Neural cell (in vitro differentiated cells): ENCODE measurements around the gene CLEC20A. TPM values are rescaled to one million over a fixed set of nuclear protein-coding genes. Genes with fewer than 3 reads are reported as not detected.

Source experiments
- H2AFZ ChIP-seq: fragments of 200-600, 300-800 bp; sonication (generic), shearing (Covaris generic); 2 replicates; pipeline ENCODE4 v1.6.0; 2014; ENCODE audit warnings: low read depth, mild to moderate bottlenecking, antibody characterized with exemption, low read length, moderate library complexity
- H3F3A ChIP-seq: fragments of 200-600 bp; shearing (Covaris generic); 2 replicates; pipeline ENCODE4 v1.6.1; 2016; ENCODE audit warnings: mild to moderate bottlenecking, moderate library complexity, mixed read lengths, antibody characterized with exemption, low read length; ENCODE audit not compliant: insufficient read depth, poor library complexity, severe bottlenecking
- H3K27ac ChIP-seq: fragments of 200-600, 300-800 bp; sonication (generic), shearing (Covaris generic); 2 replicates; pipeline ENCODE4 v1.5.1; 2014; ENCODE audit warnings: mild to moderate bottlenecking, low read length, moderate library complexity
- H3K27me3 ChIP-seq: fragments of 300-800, 200-600 bp; sonication (generic), shearing (Covaris generic); 2 replicates; pipeline ENCODE4 v1.6.0; 2014; ENCODE audit warnings: mild to moderate bottlenecking, low read depth, low read length, moderate library complexity; ENCODE audit not compliant: insufficient read depth
- H3K36me3 ChIP-seq: fragments of 300-800, 200-600 bp; sonication (generic), shearing (Covaris generic); 2 replicates; pipeline ENCODE4 v1.5.1; 2014; ENCODE audit warnings: mild to moderate bottlenecking, antibody characterized with exemption, low read length, moderate library complexity; ENCODE audit not compliant: insufficient read depth
- H3K4me2 ChIP-seq: fragments of 300-800, 200-600 bp; sonication (generic), shearing (Covaris generic); 2 replicates; pipeline ENCODE4 v1.6.0; 2014; ENCODE audit warnings: mild to moderate bottlenecking, low read length
- H3K4me3 ChIP-seq: fragments of 300-800, 200-600 bp; sonication (generic), shearing (Covaris generic); 2 replicates; pipeline ENCODE4 v1.5.1; 2014; ENCODE audit warnings: mild to moderate bottlenecking, low read length, moderate library complexity
- H3K79me2 ChIP-seq: fragments of 200-600 bp; shearing (Covaris generic); replicated peaks from 2 replicates; pipeline ENCODE4 v1.6.0; 2014; ENCODE audit warnings: mild to moderate bottlenecking, low read length, moderate library complexity; ENCODE audit not compliant: insufficient read depth
- H3K9ac ChIP-seq: fragments of 300-800, 200-600 bp; sonication (generic), shearing (Covaris generic); 2 replicates; pipeline ENCODE4 v1.6.1; 2016; ENCODE audit warnings: mild to moderate bottlenecking, low read length, mixed read lengths
- H3K9me2 ChIP-seq: fragments of 200-600 bp; shearing (Covaris generic); 2 replicates; pipeline ENCODE4 v1.6.1; 2016; ENCODE audit warnings: mild to moderate bottlenecking, low read length, mixed read lengths; ENCODE audit not compliant: insufficient read depth
- H3K9me3 ChIP-seq: fragments of 200-600, 300-800 bp; sonication (generic), shearing (Covaris generic); 2 replicates; pipeline ENCODE4 v1.6.1; 2016; ENCODE audit warnings: mild to moderate bottlenecking, mixed run types, low read length, moderate library complexity, mixed read lengths
- H4K20me1 ChIP-seq: fragments of 200-600 bp; shearing (Covaris generic); 2 replicates; pipeline ENCODE4 v1.6.1; 2016; ENCODE audit warnings: mild to moderate bottlenecking, mixed run types; ENCODE audit not compliant: insufficient read depth
- EP300 ChIP-seq: fragments of 450-650 bp; conservative IDR thresholded peaks from 2 replicates; pipeline ENCODE4 v1.6.1; 2014; ENCODE audit warnings: antibody characterized with exemption, mild to moderate bottlenecking, moderate library complexity; ENCODE audit not compliant: poor library complexity, severe bottlenecking
- EZH2 ChIP-seq: fragments of 200-600, 300-800 bp; shearing (Covaris generic), sonication (generic); IDR thresholded peaks from 2 replicates; pipeline ENCODE4 v1.6.1; 2014; ENCODE audit warnings: antibody characterized with exemption, low read length, borderline replicate concordance, mild to moderate bottlenecking; ENCODE audit not compliant: insufficient read depth, poor library complexity, severe bottlenecking
- MXI1 ChIP-seq: fragments of 450-650 bp; conservative IDR thresholded peaks from 2 replicates; pipeline ENCODE4 v1.6.1; 2014; ENCODE audit warnings: antibody characterized with exemption, mild to moderate bottlenecking; ENCODE audit not compliant: poor library complexity, severe bottlenecking
- POLR2AphosphoS5 ChIP-seq: IDR thresholded peaks from 2 replicates; pipeline ENCODE4 v1.6.1; 2012
- RAD21 ChIP-seq: fragments of 450-650 bp; conservative IDR thresholded peaks from 2 replicates; pipeline ENCODE4 v1.6.1; 2014; ENCODE audit warnings: antibody characterized with exemption, mild to moderate bottlenecking, moderate library complexity
- SMC3 ChIP-seq: fragments of 450-650 bp; conservative IDR thresholded peaks from 2 replicates; pipeline ENCODE4 v1.6.1; 2014; ENCODE audit warnings: antibody characterized with exemption, mild to moderate bottlenecking, moderate library complexity; ENCODE audit not compliant: poor library complexity
- TAF1 ChIP-seq: IDR thresholded peaks from 2 replicates; pipeline ENCODE4 v1.6.1; 2012; ENCODE audit warnings: low read depth
- polyA plus RNA-seq: library from polyadenylated mRNA; depleted of rRNA; stranded (reverse); fragments of >200 nt; gene quantifications from 2 replicates; pipeline ENCODE4 v1.2.3, GENCODE V29; 2014
- small RNA-seq, 3 experiments: library from RNA; depleted of rRNA; stranded (forward); fragments of <200 nt; gene quantifications; one replicate each; pipeline ENCODE3, GENCODE V24; 2012
- TF ChIP-seq, protein P1 (sequence below): fragments of 450-650 bp; IDR thresholded peaks from 2 replicates; pipeline ENCODE4 v1.5.1; 2014; ENCODE audit warnings: antibody characterized with exemption, mild to moderate bottlenecking, moderate library complexity; ENCODE audit not compliant: poor library complexity, severe bottlenecking
- TF ChIP-seq, protein P2 (sequence below): IDR thresholded peaks from 2 replicates; pipeline ENCODE4 v1.6.1; 2012; ENCODE audit warnings: borderline replicate concordance

Gene CLEC20A
- polyA plus RNA-seq, 1 donor from 2014 or later: 0.78 TPM

DNA sequence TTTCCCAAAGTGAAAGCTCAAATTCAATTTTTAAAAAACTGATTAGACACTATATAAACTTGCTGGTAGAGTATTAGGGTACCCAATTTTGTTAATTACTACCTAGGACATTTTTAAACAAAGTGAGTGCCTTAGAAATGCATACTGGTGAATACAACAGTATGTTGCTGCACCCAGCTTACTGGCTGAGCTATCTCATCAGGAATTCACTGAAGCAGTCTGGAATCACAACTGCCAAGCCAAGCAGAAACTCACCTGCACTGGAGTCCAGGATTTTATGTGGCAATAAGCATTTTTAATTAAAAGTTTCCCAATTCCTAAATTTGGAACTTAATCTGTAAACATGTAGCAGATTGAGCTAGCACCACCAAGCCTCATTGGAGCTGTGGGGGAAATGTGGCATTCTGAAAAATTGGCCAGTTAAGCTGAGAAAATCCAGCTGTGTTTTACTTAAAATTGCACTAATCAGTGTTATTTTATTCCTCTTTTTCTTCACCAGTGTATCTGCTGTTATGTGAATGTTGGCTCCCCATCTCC lies 61.8 kb downstream of the CLEC20A start:
- Histone ChIP-seq H4K20me1 (no peaks in the 10 kb centered on the region), H3K27ac (peak overlapping the region; percentile 59), H2AFZ (no peak overlapping the region), H3K79me2 (no peaks in the 10 kb centered on the region), H3F3A (no peaks in the 10 kb centered on the region), H3K9me2 (no peaks in the 10 kb centered on the region), H3K36me3 (no peaks in the 10 kb centered on the region), H3K9ac (peak overlapping the region; percentile 19), H3K27me3 (no peaks in the 10 kb centered on the region), H3K4me2 (peak overlapping the region; percentile 8), H3K9me3 (no peaks in the 10 kb centered on the region), H3K4me3 (peak overlapping the region; percentile 30)
- TF ChIP-seq EP300: no peak
- TF ChIP-seq EZH2: no peak
- TF ChIP-seq RAD21: no peak
- TF ChIP-seq, protein P1, sequence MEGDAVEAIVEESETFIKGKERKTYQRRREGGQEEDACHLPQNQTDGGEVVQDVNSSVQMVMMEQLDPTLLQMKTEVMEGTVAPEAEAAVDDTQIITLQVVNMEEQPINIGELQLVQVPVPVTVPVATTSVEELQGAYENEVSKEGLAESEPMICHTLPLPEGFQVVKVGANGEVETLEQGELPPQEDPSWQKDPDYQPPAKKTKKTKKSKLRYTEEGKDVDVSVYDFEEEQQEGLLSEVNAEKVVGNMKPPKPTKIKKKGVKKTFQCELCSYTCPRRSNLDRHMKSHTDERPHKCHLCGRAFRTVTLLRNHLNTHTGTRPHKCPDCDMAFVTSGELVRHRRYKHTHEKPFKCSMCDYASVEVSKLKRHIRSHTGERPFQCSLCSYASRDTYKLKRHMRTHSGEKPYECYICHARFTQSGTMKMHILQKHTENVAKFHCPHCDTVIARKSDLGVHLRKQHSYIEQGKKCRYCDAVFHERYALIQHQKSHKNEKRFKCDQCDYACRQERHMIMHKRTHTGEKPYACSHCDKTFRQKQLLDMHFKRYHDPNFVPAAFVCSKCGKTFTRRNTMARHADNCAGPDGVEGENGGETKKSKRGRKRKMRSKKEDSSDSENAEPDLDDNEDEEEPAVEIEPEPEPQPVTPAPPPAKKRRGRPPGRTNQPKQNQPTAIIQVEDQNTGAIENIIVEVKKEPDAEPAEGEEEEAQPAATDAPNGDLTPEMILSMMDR: no peak
- TF ChIP-seq, protein P2, sequence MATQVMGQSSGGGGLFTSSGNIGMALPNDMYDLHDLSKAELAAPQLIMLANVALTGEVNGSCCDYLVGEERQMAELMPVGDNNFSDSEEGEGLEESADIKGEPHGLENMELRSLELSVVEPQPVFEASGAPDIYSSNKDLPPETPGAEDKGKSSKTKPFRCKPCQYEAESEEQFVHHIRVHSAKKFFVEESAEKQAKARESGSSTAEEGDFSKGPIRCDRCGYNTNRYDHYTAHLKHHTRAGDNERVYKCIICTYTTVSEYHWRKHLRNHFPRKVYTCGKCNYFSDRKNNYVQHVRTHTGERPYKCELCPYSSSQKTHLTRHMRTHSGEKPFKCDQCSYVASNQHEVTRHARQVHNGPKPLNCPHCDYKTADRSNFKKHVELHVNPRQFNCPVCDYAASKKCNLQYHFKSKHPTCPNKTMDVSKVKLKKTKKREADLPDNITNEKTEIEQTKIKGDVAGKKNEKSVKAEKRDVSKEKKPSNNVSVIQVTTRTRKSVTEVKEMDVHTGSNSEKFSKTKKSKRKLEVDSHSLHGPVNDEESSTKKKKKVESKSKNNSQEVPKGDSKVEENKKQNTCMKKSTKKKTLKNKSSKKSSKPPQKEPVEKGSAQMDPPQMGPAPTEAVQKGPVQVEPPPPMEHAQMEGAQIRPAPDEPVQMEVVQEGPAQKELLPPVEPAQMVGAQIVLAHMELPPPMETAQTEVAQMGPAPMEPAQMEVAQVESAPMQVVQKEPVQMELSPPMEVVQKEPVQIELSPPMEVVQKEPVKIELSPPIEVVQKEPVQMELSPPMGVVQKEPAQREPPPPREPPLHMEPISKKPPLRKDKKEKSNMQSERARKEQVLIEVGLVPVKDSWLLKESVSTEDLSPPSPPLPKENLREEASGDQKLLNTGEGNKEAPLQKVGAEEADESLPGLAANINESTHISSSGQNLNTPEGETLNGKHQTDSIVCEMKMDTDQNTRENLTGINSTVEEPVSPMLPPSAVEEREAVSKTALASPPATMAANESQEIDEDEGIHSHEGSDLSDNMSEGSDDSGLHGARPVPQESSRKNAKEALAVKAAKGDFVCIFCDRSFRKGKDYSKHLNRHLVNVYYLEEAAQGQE: no peak
- TF ChIP-seq SMC3: no peak
- no peak for TF ChIP-seq MXI1
- no peak for TF ChIP-seq POLR2AphosphoS5
- TF ChIP-seq TAF1: no peak

DNA sequence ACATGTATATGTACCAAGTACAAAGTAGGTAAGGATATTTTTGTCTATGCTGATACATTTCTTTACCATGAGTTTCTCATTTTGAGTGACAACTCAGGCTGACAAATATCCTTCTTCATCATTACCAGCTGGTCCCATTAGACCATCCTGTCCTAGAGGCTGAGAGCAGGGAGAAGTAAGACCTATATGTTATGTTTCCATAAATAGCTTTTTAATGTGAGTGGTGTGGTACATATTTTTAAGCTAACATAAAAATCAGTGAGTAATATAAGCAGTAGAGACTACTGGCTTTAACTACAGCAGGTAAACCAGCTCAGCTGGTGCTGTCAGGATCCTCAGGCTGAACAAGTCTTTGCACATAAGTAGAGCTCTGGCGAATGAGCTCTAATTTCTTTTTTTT lies 62.4 kb downstream of the CLEC20A start:
- Histone ChIP-seq H3K27me3 (no peaks in the 10 kb centered on the region), H3K4me2 (peak overlapping the region; percentile 8), H3K27ac (peak overlapping the region; percentile 59), H3K9ac (no peak overlapping the region), H3K9me2 (no peaks in the 10 kb centered on the region), H3F3A (no peaks in the 10 kb centered on the region), H3K9me3 (no peaks in the 10 kb centered on the region), H3K4me3 (peak overlapping the region; percentile 30), H4K20me1 (no peaks in the 10 kb centered on the region), H2AFZ (no peak overlapping the region), H3K36me3 (no peaks in the 10 kb centered on the region), H3K79me2 (no peaks in the 10 kb centered on the region)
- TF ChIP-seq EP300: peak; percentile 39
- TF ChIP-seq, protein P1: no peak

Small RNA genes lying within 50 kb of the gene (small RNA-seq; reads per million reads assigned to genes)
- gene RF00017: 0 reads per million in 3 experiments

Other genes with a start within 250 kb of the CLEC20A start
- gene TEX35, start 16.1 kb upstream of the CLEC20A start, polyA plus RNA-seq: not detected in 2 replicates
- gene RALGPS2, start 228.3 kb upstream of the CLEC20A start, polyA plus RNA-seq: 26.6 and 27.8 TPM in 2 replicates